ENCODE measurements around the gene LTBP4. TPM values are rescaled to one million over a fixed set of nuclear protein-coding genes. Genes with fewer than 3 reads are reported as not detected.

The LTBP4 gene
- total RNA-seq: 29.7 and 36.8 TPM in 2 replicates

GRCh38 chr19:40601134-40601974 lies at the start of gene LTBP4:
LTBP4 (plus strand) TSS chr19:40601369; CDS start chr19:40601388, 19 bp downstream.

GRCh38 chr19:40576585-40577451 lies 24.4 kb upstream of the LTBP4 start, which contains the start of gene SHKBP1:
SHKBP1 (plus strand) TSS chr19:40576873; CDS start chr19:40576900, 27 bp downstream.

Other genes starting within 250 kb of the LTBP4 start
- gene HIPK4, start 211.2 kb upstream of the LTBP4 start, total RNA-seq: 0.32 and 0.39 TPM in 2 replicates
- gene PRX, start 188.0 kb upstream of the LTBP4 start, total RNA-seq: 2.4 and 2.5 TPM in 2 replicates
- gene SERTAD1, start 175.4 kb upstream of the LTBP4 start, total RNA-seq: 13.6 and 23.8 TPM in 2 replicates
- 18.3 and 24.2 TPM in 2 replicates for gene SERTAD3, start 157.0 kb upstream of the LTBP4 start, total RNA-seq
- 51.1 and 67.9 TPM in 2 replicates for gene BLVRB, start 135.6 kb upstream of the LTBP4 start, total RNA-seq
- 3.5 and 4.6 TPM in 2 replicates for gene SPTBN4, start 134.4 kb upstream of the LTBP4 start, total RNA-seq
- gene SHKBP1, start 24.5 kb upstream of the LTBP4 start, total RNA-seq: 23.4 and 24.2 TPM in 2 replicates
- 29.7 and 33.2 TPM in 2 replicates for gene NUMBL, start 89.3 kb downstream of the LTBP4 start, total RNA-seq
- 27.3 and 31.9 TPM in 2 replicates for gene COQ8B, start 115.5 kb downstream of the LTBP4 start, total RNA-seq
- gene ITPKC, start 115.7 kb downstream of the LTBP4 start, total RNA-seq: 10.8 and 14.9 TPM in 2 replicates
- 1.0 and 1.5 TPM in 2 replicates for gene ACTMAP, start 149.1 kb downstream of the LTBP4 start, total RNA-seq
- gene SNRPA, start 149.8 kb downstream of the LTBP4 start, total RNA-seq: 21.1 and 30.8 TPM in 2 replicates
- 1.4 and 4.6 TPM in 2 replicates for gene MIA, start 174.2 kb downstream of the LTBP4 start, total RNA-seq
- gene RAB4B, start 176.9 kb downstream of the LTBP4 start, total RNA-seq: 7.4 and 7.7 TPM in 2 replicates
- 51.5 and 52.9 TPM in 2 replicates for gene EGLN2, start 197.8 kb downstream of the LTBP4 start, total RNA-seq
- 0.22 TPM in 1 of 2 replicates, not detected in the other for gene CYP2A6, start 249.1 kb downstream of the LTBP4 start, total RNA-seq